Subcutaneous adipose tissue (tissue), 4 donors: ENCODE measurements around the gene PFKM. TPM values are rescaled to one million over a fixed set of nuclear protein-coding genes. Genes with fewer than 3 reads are reported as not detected.

Experiments
- total RNA-seq, 4 donors: library from RNA; depleted of rRNA; stranded (reverse); fragments of >200 nt; gene quantifications; one replicate each; pipeline ENCODE4 v1.1.0, GENCODE V29; 2016
- TF ChIP-seq, protein P1 (sequence below): fragments of 450-650 bp; IDR thresholded peaks from one replicate; pipeline ENCODE4 v1.5.1; 2016; ENCODE audit warnings: low read depth, mild to moderate bottlenecking, control low read depth, antibody characterized with exemption, moderate library complexity

Gene PFKM
- total RNA-seq, 4 donors from 2014 or later, result 5.1 to 19.5 (median 16.0) TPM

DNA sequence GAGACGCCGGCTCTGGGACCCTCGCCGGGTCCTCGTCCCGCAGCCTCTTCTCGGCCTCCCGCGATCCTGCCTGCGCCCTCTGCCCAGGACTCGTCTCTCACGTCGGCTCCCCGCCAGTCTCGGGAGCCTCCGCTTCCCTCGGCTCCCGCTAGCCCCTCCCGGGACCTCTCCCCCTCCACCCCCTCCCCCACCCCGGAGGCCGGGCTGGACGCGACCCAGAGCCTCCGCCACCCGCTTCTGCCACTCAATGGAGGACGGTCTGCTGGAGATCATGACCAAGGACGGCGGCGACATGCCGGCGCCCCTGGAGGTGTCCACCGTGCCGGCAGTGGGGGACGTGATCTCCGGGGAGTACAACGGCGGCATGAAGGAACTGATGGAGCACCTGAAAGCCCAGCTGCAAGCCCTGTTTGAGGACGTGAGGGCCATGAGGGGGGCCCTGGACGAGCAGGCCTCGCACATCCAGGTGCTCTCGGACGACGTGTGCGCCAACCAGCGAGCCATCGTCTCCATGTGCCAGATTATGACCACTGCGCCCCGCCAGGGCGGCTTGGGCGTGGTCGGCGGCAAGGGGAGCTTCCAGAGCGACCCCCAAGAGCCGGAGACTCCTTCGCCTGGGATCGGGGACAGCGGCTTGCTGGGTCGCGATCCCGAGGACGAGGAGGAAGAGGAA is 64.8 kb downstream of the PFKM start:
- TF ChIP-seq, protein P1, sequence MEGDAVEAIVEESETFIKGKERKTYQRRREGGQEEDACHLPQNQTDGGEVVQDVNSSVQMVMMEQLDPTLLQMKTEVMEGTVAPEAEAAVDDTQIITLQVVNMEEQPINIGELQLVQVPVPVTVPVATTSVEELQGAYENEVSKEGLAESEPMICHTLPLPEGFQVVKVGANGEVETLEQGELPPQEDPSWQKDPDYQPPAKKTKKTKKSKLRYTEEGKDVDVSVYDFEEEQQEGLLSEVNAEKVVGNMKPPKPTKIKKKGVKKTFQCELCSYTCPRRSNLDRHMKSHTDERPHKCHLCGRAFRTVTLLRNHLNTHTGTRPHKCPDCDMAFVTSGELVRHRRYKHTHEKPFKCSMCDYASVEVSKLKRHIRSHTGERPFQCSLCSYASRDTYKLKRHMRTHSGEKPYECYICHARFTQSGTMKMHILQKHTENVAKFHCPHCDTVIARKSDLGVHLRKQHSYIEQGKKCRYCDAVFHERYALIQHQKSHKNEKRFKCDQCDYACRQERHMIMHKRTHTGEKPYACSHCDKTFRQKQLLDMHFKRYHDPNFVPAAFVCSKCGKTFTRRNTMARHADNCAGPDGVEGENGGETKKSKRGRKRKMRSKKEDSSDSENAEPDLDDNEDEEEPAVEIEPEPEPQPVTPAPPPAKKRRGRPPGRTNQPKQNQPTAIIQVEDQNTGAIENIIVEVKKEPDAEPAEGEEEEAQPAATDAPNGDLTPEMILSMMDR, result no peak

DNA sequence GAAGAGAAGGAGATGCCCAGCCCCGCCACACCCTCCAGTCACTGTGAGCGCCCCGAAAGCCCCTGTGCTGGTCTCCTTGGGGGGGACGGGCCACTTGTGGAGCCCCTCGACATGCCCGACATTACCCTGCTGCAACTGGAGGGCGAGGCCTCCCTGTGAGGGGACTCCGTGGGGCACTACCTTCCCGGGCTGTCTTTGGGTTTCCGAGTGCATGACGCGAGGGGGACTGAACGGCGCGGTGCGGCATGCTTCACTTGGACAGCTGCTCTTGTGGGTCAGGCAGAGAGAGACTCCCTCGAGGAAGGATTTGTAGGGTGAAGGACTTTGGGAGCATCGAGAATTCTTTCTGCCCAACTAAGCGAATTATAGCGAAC is 65.4 kb downstream of the PFKM start:
- TF ChIP-seq, protein P1, result no peak

DNA sequence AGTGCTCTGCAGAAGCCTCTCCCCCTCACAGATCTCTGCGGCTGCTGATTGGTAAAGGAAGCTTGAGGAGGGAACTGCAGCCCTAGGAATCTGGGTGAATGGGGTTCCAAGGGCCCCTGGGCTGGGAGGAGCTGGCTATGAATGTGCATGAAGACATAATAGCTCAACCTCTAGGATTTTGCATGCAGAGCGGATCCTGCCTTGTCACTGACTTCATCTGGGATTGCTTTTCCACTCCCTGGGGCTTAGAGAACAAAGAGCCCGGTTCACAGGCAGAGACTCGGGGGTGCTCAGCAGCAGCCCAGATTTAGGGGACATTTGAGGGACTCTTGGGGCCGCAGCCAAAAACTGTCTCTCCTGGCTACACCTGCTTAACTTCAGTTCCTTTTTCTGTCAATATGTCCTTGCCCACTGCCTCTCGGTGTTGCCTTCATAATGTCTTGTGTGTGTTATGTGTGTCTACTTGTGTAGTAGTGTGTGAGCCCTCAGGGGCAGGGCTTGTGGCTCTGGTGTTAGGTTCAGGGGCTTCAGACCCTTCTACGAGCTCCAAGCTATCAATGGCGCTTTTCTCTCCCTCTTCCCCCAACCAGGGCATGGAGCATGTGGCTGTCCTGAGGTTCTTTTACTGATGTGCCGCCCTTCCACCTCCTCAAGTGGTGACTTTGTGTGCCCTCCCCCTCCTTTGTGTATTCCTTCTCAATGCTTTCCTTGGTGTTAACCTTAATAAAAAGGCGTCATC is 66.2 kb downstream of the PFKM start:
- TF ChIP-seq, protein P1, result no peak

DNA sequence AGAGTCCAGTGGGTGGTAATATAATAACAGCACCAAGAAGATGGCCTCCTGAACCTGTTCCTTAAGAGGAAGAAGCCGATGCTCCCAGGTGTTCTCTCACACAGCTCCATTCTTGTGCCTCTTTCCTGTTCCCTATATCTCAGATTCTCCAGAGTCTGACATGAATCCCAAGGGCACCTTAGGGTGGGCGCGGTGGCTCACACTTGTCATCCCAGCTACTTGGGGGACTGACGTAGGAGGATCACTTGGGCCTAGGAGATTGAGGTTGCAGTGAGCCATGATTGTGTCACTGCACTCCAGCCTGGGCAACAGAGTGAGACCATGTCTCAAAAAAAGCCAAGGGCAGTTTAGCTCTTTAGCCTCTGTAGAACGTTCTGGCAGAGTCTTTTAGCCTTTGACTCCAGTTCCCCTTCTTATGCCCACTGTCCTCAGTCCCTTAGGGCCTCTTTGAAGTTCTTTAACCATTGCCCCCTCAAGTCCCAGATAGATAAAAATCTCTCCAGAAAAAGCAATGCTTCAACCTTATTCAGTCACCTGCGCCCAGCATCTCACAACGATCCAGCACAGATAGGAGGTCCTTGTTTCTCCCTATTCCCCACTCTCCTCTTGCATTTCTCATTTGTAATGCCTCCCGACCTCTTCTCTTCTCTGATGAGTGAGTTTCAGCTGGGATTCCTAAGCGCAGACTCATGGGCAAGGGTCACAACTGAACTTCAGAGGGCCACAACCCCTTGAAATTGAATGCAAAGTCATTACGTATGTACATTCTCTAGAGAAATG is 68.9 kb downstream of the PFKM start:
- TF ChIP-seq, protein P1, result no peak

DNA sequence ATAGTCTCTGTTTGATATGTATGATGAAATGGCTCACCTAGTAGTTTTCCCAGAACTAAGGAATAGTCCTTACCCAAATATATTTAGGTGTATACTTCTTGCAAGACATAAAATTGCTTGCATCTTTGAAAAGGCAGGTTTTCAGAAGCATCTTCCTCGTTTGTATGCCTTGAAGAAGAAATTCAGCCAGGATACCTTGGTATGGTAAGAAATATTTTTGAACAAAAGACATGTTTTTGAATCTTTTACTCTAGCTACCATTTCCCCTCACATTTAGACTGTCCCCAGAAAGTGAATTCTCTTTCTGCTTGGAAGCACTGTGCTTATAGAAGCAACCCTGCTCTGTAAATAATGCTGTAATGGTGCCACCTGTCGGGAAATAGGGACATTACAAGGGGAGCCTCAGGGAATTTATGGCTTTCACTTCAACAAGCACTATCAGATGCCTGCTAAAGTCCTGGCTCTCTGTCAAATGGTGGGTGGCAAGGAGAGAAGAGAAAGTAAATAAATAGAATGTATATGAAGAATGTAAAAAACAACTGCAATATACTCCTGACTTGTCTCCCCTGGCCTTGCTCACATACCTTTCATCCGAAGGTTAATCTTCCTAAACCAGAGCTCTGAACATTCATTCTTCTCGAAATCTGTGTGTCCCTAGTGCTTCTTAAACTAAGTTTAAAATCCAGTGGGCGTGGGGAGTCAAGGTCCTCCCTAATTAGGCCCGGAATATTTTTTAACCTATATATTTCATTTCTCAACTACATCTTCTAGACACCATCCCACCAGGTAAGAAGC is 70.4 kb downstream of the PFKM start:
- TF ChIP-seq, protein P1, result no peak

DNA sequence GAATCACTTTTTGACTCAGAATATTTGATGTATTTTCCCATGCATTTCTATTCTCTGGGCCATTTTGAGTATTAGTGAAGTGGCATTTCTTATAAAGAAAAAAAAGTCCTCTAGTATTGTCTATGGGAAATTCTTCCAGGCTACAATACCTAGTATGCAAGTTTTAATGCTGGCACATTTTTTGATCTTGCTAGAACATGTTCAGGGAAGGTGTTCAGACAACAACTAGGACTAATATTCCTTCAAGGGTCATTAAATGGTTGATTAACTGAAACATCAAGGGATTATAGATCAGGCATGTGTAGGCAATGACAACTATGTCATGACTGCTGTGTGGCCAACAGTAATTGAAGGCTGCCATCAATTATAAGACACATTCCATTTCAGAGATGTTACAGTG is 71.9 kb downstream of the PFKM start:
- TF ChIP-seq, protein P1, result no peak
